Stimulated activated CD8-positive, alpha-beta memory T cell treated with anti-CD3 and anti-CD28 coated beads, Interleukin-15, amount 100 ng/mL, for 48 hours (primary cell): Measurements from ENCODE around the gene SOX6.
"Not testable (repeated sequence)": the region's sequence is repeated elsewhere in the genome, so short reads cannot be mapped to it uniquely, and the experiment has no call there.

Experiments
- DNase-seq, 2 donors: peaks; one replicate each; pipeline ENCODE4 v3.0.0-alpha.2; 2020; ENCODE audit warnings: low read depth in 2 of 2

The SOX6 gene

DNA sequence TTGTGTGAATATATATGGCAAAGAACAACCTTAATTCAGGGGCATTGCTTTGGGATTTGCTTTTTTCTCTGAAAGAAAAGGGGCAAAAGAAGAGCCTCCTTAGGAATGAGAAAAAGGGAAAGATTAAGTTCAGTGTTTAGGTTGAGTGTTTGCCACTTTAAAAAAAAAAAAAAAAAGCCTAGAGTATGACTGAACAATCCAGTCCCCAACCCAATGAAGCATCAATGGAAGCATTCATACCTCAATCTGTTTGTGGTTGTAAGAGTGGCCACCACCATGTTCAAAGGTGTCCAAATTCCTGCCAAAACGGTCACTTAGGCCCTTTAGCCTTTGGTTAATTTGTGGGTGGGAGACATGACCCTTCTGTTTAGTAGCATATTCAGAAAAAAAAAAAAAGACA lies 260.6 kb downstream of the SOX6 start:
- DNase-seq, result no peak

DNA sequence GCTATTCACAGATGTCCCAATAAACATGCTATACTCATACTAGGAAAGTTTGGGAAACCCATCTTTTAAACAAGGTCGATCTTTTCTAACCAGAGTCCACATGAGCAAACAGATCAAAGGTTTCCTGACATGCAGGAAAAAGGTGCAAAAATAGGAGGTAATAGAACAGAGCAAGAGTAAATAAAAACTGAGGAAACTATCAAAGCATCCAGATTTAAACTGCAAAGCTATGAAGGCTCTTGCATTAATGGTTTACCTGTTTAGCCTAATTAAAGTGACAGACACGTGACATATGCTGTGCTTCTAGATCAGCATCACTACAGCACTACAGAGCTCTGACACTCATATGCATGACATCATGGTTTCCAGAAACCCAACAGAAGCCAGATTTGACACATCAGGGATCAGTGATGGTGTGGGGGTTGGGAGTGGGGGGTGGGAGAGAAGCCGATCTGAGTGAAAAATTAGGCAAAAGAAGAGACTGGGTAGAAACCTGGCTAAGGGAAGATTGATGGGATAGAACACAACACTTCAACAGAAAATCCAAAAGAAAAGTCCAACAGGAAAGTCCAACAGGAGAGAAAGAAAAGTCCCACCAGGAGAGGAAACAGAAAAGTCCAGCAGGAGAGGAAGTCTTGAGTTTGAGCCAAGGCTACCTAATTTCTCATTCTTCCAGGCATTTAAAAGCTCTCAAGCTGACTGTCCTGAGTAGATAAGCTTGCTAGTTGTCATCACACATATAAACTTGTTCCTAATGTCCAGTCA lies 262.3 kb downstream of the SOX6 start:
- no peak for DNase-seq

DNA sequence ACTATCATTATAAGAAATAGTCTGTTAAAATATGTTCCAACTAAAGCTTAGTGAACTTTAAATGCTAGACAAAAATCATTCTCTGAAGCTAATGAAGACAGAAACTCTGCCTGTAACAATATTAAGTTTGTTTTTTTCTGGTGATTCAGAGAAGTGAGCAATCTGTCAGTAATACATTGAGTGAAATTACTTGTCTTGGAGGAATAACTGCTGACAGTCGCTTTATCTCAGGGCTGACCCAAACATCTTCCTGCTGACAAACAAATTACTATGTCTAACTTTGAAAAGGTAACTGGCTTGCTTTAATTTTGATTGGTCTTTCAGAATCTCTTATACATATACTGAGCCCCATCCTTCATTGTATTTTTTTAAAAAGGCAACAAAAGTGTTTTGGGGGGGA lies 264.5 kb downstream of the SOX6 start:
- DNase-seq, result no peak

DNA sequence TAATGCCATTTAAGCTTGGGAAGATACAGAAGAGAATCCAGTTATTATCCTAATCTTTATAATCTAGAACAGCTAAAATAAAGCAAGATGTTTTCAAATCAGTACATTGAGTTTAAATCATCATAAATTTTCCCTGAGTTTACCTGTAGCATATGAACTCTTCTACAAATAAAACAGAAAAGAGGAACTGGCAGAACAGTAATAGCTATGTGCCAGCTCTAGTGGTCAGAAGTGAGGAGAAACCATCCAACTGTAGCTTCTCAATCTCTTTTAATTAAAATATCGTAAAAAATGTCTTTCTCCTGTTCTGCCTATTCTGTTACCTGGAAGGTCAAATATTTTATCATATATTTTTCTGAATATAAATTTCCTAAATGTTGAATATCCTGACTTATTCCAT lies 266.9 kb downstream of the SOX6 start:
- no peak for DNase-seq

DNA sequence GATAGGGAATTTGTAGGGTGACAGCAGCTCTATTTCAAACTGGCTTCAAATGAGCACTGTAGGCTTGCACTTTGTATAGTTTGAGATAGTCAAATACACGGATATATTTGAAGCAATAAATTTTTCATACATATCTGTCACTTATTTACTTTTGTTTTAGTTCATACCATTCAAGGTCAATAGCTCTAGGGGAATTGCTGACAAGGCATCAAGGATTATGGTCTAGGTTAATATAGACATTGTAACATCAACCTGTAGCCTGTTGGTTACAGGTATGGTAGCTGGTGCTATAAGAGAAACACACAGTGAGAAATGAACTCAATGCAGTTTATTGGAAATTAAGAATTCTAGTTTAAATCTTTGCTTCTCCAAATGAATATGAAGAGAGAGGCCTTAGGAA lies 267.6 kb downstream of the SOX6 start:
- no peak for DNase-seq

DNA sequence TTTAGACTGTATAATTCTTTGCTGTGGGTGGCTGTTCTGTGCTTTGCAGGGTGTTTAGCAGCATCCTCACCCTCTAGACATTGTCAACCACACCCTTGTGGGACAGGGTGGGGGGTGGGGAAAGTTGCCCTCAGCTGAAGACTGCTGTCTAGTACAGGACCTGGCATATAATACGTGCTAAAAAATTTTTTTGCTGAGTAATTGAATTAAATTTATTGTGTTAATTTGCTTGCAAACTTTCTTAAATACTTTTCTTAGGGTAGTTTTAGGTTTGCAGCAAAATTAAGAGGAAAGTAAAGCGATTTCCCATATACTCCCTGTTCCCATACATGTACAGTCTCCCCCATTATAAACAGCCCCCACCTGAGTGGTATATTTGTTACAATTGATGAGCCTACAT lies 268.5 kb downstream of the SOX6 start:
- no peak for DNase-seq

DNA sequence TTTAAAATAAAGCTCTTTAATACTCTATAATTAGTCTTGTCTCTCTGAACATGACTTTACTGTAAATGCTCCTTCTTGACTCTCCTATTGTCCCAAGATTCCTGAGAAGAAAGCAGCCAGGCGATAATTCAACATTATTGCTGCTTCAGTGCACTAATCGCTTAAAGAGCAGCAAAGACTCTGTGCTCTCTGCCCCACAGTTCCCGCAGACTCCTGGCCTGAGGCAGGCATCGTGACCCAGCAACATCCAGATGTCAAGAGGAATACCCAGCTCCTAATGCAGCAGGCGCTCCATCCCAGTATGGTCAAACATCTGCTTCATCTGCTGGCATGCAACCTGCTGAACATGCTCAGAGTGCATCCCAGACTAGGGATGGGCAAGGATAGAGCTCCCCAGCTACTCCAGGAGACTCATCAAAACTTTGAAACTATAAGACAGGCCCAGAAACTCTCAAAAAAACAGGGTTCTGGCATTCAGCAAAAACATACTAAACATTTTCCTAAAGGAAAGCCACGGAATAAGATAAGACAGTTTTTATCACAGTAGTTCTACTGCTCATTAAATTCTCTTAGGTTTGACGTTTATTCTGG lies 270.0 kb downstream of the SOX6 start:
- no peak for DNase-seq

DNA sequence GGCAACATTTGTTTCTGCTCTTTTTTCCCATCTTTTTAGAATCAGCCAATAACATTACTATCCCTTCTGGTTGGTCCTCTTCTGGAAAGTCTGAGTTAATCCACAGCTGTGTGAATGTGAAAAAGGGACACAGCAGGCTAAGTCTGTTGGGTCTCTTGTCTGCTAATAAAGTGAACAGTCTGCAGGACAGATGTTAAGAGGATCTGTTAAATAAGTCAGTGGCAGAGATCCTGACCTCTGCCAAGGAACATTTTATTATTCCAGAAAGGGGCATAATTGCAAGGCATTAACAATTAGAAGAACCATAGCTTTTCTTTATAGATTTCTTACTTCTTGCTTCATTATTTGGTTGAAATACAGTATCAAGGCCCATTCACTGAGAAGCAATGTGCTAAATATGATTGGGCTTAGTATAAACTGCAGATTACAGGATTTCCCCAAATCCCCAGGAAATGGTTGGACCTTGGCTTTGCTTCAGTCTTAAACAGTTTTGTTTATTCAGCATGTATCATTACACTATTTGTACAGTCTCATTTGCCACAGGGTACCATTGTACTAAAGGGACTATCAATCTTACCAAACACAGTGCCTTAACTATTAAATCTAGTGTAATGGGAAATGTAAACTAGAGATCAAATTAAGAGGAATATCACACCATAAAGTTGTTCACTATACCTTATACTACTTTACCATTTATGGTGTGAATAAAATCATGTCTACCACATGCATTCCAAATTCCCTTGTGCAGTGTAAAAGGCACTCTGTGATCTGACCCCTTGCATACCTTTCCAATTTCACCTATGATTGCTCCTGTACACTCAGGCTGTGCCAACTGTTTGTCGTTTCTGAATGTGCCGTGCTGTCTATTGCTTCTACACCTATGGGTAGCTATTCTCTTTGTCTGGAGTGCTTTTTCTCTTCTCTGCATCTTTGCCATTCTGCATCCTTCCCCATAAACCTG lies 274.0 kb downstream of the SOX6 start:
- DNase-seq, result no peak

DNA sequence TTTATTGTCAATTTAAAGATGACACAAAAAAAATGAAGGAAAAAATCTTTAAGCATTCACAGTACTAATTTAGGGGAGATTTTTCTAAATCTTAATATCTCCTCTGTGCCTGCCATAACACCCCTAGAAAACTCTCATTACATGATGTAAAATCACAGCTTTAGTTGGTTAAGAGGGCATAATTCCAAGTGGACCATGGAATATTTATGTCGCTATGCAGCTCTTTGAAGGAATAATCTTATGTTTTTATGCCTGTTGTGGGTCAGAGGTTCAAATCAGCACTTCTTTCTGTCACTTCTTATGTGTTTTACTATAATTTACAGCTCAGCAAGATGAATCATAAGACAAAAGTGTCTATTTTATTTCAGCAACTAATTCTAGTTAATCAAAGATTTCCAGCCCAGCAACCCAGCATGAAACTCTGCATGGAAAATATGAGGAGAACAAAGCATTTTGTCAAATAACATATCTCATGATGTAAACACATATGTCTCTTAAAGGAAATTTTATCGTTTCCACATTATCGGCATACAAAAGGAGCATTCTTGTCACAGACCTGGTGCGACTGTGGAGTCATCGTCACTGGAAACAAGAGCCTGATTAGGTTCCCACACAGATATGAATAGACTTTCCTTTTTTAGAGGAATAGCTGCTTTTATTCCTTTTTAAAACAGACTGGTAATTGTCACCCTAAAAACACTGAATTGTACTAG lies 274.8 kb downstream of the SOX6 start:
- DNase-seq, result no peak

DNA sequence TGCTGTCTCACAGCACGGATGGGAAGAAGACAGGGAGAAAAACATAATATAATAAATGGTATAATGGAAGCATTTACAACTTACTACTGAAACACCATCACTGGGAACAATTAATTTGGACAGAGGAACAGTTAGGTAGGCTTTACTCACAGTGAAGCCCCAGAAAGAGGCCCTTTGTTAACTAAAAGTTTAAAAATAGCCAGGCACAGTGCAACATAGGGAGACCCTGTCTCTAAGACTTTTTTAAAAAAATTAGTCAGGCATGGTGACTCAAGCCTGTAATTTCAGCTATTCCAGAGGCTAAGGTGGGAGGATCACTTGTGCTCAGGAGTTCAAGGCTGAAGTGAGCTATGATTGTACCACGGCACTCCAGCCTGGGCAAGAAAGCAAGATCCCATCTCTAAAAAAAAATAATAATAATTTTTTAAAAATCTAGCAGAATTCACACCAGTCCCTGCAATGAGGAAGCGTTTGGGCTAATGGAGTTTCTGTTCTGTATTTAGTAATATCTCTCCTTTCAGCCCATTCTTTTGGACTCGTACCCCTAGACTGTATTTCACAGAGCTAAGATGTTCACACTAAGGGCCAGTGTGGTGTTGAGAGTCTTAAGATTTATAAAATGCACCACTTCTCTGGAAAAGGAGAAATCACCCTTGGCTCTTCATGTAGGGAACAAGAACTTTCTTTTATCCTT lies 275.5 kb downstream of the SOX6 start:
- DNase-seq, result no peak

DNA sequence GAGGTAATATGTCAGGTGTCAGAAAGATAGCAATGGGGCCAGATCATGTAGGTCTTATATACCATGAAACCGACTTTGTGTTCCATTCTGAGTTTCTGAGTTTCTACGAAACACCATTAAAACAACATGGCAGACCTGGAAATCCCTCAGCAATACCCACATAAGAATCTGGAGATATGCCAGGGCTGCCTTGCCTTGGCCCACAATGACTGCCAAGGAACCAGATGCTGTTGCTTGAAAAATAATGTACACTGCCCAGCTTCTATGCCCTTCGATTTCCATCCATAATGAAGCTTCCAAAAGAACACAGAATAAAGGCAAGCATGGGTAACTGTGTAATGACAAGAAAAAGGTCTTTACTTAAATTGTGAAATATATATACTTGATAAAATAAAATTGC lies 277.4 kb downstream of the SOX6 start:
- no peak for DNase-seq

DNA sequence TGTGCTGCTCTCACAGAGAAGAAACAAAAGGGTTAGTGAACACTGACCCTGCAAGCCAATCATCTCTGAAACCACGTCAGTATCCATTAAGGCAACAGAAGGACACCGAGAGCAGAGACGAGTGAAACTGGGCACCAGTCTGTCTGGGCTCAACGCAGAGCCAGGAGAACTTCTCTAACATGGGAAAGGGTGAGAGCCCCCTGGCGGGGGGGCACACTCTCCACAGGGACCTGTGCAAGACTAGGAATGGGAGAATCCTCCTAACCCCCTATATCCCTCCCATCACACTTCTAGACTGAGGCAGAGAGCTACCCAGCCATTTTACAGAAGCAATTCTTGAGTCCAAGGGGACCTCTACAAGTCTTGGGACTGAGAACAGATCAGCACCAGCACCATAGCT lies 285.8 kb downstream of the SOX6 start:
- DNase-seq, result no peak

DNA sequence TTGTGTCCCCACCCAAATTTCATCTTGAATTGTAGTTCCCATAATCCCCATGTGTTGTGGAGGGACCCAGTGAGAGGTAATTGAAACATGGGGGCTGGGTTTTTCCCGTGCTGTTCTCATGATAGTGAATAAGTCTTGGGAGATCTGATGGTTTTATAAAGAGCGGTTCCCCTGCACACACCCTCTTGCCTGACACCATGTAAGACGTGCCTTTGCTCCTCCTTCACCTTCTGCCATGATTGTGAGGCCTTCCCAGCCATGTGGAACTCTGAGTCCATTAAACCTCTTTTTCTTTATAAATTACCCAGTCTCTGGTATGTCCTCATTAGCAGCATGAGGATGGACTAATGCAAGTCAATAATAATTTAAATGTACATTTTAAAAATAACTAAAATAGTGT lies 289.1 kb downstream of the SOX6 start:
- DNase-seq, result not testable (repeated sequence)

DNA sequence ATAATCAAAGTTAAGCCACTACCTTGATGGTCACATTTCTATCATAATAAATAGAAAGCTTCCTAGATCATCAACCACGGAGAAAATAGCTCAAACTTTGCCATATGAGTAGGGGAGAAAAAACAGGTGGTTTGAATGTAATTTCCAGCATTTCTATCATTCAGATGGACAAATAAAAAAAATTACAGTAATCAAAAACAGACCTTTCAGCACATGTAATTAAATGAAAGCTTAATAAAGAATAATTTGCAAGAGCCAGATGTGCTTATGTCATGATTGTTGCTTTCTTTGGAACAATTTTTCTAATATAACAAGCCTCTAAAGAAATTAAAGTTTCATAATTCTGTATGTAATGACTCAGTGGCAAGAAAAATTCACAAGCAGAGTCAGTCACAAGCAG lies 297.0 kb downstream of the SOX6 start:
- no peak for DNase-seq

DNA sequence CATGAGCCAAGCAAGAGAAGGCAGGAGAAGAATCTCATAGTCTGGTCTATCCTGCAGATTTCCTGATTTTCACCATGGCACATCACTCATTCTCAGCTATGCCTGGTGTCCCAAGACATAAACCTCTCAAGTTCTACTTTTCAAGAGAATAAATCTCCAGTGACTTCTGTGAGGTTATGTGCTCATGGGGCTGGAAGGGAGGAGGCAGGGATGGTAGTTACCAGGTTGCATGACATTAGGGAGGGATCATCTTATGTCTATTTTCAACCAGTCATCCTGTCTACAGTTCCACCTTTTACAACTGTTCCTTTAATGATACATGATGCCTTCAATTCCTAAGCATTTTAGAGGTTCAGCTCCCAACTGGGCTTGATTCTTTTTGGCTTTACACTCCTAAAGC lies 297.7 kb downstream of the SOX6 start:
- no peak for DNase-seq

DNA sequence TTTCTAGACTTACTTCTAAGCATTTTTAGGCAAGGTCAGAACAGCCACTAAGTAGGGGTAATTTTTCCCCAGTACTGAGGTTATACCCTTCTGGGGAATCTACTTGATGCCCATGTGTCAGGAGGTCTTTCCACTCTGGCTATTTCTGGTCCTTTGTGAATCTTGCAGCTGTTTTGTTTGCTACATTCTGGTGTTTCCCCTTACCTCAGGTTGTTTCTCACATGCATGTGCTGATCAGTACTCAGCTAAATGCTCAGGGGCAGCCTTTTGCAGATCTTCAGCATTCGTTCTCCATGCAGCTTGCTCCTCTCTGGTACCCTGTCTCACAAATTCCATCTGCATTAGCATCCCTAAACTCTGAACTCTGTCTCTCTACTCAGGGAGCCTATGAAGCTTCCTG lies 303.6 kb downstream of the SOX6 start:
- no peak for DNase-seq

DNA sequence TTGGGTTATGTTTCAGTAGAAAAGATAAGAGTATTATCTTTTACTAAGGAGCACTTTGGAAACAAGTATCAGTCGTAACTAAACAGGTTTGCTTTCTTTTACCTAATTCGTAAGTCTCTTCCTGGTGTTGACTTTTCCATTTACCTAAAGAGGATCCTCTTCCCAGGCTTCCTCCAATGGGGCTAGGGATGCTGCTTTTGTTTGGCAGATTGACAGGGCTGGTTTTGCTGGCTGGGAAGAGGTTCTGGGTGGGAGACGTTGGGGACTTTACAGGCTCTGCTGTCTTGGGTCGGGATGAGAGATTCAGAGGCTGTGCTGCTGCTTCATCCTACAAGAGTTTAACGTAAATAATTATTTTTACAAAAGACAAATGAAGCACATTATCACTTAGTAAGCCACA lies 306.7 kb downstream of the SOX6 start:
- no peak for DNase-seq

DNA sequence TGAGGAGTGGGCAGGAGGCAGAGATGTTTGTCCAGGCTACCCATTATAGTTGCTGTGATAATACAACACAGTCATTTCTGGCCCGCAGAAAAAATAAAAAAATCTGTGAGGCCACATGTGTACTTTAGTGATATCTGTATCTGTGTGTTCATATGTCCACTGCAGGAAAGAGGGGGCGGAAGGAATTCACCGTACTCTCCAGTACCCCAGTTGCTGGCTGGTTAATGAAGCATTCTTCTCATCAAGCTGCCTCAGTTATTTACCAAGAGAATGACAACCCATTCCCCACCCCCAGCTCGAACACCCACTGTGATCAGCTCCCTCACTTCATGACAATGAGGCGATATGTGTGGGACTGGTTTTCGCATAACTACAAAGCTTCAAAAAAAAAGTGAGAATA lies 309.3 kb downstream of the SOX6 start:
- DNase-seq, result no peak

DNA sequence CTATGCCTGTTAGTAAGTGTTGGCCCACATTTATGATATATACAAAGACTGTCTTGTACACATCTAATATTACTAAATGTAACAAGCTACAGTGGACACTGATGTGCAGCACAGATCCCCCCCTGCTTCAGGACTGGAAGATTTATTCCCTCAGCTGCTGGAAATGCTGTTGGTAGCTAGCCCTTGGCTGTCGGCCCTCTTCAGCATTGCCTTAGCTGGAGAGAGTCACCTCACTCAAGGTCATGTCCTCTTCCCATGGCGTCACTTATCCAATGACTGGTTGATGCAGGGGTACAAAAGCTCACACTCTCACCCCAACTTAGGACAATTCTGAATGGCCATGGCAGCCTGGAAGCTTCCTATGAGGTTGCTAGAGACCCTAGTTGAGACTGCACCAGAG lies 312.7 kb downstream of the SOX6 start:
- no peak for DNase-seq

DNA sequence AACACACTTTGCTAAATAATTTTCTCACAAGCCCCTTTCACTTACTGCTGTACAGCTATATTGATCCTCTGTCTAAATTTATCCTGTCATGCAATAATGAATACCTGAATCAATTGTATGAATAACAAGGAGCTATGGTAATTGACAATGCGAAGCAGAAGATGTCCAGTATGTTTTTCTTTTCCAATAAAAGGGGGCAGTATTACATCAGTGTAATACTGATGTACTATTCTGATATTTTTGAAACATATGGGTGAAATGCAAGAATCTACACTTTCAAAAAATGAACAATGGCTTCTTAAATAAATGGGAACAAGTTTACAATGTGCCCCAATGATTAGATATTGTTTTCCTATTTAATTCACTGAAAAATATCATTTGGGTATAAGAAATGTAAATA lies 315.1 kb downstream of the SOX6 start:
- no peak for DNase-seq

DNA sequence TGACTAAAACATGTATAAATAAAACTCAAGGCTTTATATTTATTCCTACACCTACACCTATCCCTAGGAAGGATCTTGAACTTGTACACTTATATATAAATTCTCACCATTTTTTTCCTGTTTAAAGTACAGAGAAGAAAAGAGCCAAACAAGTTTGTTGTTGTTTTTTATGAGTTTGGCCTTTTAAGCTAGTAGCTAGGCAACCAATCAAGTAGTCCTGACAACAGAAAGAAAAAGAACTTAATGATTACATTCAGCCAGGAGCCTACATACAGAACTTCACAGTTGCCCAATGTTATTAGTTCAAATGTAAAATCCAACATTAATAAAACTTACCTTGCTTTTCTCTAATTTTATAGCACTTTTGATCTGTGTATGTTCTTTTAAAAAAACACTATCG lies 316.2 kb downstream of the SOX6 start:
- no peak for DNase-seq

DNA sequence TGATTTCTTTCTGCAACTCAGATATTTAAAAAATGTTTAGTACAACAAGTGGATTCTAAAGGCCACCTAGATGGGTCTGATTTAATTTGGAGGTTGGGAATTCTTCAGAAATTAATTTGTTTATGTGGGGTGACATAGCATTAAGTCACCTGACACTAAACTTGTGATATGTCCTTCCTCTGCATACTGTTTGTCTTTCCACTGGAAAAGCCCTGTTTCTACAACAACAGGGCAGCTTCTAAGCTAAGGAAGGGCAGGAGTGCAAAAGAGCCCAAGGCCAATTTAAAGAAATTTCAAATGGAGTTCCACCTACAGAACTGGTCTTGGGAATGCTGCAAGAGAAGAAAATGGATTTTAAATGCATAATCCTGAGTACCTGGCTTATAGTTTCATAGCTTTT lies 319.2 kb downstream of the SOX6 start:
- no peak for DNase-seq
